Heart left ventricle (tissue), 16 donors: ENCODE data around the gene ZNF423. TPM values are rescaled to one million over a fixed set of nuclear protein-coding genes. Genes with fewer than 3 reads are reported as not detected.

ENCODE experiments used
- ATAC-seq, 4 donors: fragments of 200-7000 bp; cut with Tn5 transposase; one replicate each; pipeline ENCODE4 v1.9.1; 2020 to 2022; ENCODE audit warnings: moderate library complexity in 4 of 4, mild to moderate bottlenecking in 3 of 4, moderate number of reproducible peaks in 1 of 4
- DNase-seq, 5 donors: peaks; one replicate each; pipeline ENCODE4 v3.0.0-alpha.2; 2020
- H3K27ac ChIP-seq, 12 donors: fragments of 200-600 bp; sonication (generic) in 4 of 12; one replicate each; pipeline versions ENCODE4 v1.5.0 to v1.8.0; 2016 to 2022; ENCODE audit warnings: mild to moderate bottlenecking in 2 of 12
- H3K27me3 ChIP-seq, 9 donors: fragments of 200-600 bp; sonication (generic) in 2 of 9; one replicate each; pipeline versions ENCODE4 v1.5.1 to v1.8.0; 2016 to 2022; ENCODE audit warnings: mild to moderate bottlenecking in 3 of 9
- H3K36me3 ChIP-seq, 9 donors: fragments of 200-600 bp; sonication (generic) in 2 of 9; one replicate each; pipeline versions ENCODE4 v1.5.0 to v1.8.0; 2018 to 2022; ENCODE audit warnings: mild to moderate bottlenecking in 2 of 9
- H3K4me1 ChIP-seq, 12 donors: fragments of 200-600 bp; sonication (generic) in 4 of 12; one replicate each; pipeline versions ENCODE4 v1.5.0 to v1.8.0; 2016 to 2022; ENCODE audit warnings: mild to moderate bottlenecking in 3 of 12
- H3K4me3 ChIP-seq, 12 donors: fragments of 200-600 bp; sonication (generic) in 4 of 12; one replicate each; pipeline versions ENCODE4 v1.5.0 to v1.8.0; 2017 to 2022; ENCODE audit warnings: mild to moderate bottlenecking in 9 of 12, moderate library complexity in 4 of 12
- H3K9me3 ChIP-seq, 12 donors: fragments of 200-600 bp; sonication (generic) in 4 of 12; one replicate each; pipeline versions ENCODE4 v1.5.0 to v1.8.0; 2016 to 2022; ENCODE audit warnings: mild to moderate bottlenecking in 1 of 12
- POLR2A ChIP-seq, 2 donors: fragments of 450-650 bp; IDR thresholded peaks; one replicate each; pipeline ENCODE4 v1.6.1; 2017; ENCODE audit warnings: antibody characterized with exemption in 2 of 2, mild to moderate bottlenecking in 2 of 2, moderate library complexity in 2 of 2
- WGBS, 4 donors: extraction: QIAGEN DNeasy Blood & Tissue Kit in 2 of 4; methylation state at CpG; one replicate each; pipeline versions ENCODE4 v1.1.5 to v1.1.7; 2013 to 2018; 5-methylcytosine and 5-hydroxymethylcytosine counted together
- intact Hi-C, 10 donors: fragments of 100-400 bp; cut with DNase I; formaldehyde crosslinking; loops; one replicate each; pipeline versions ENCODE4 v1.11.1 to v1.14.2; 2022
- polyA plus RNA-seq, 2 donors: library from polyadenylated mRNA; stranded (reverse); fragments of 200-250 nt; gene quantifications; one replicate each; pipeline ENCODE4 v1.2.3, GENCODE V29; 2013
- total RNA-seq, 9 donors: library from RNA; depleted of rRNA in 2 of 9; stranded (reverse); fragments of >200 nt in 2 of 9; fragmentation: NEBNext Ultra II Directional in 3 of 9; extraction: Animal tissue kit (Norgen Biotek cat#: 25700) in 3 of 9; gene quantifications; one replicate each; pipeline versions ENCODE4 v1.1.0 to v1.2.4, GENCODE V29; 2016 to 2023
- TF ChIP-seq, protein P1 (sequence below), 12 donors: fragments of 200-600 bp; sonication (generic) in 4 of 12; IDR thresholded peaks; one replicate each; pipeline versions ENCODE4 v1.5.0 to v1.8.0; 2018 to 2022; ENCODE audit warnings: antibody characterized with exemption in 12 of 12, mild to moderate bottlenecking in 5 of 12
- donor health status: ischemic (EF 13 %, LVEDD 7.1; RV severe dilation, severe dysfunction).
- donor health status: healthy with polysubstance abuse.
- donor health status: DM: no; HTN: yes; CAD: no.
- donor health status: DM: no; HTN: no; CAD: no.
- donor health status: ischemic (EF 25% LVEDD 6.9; RV normal size, moderate dysfunction).
- donor health status: ischemic (EF 25% LVEDD 5.7; RV mildly dilated, moderate dysfunction).
- donor health status: healthy.
- donor health status: DM: yes; HTN: yes; CAD: no.
- donor health status: ischemic (EF 35%, LVEDD 5.7; RV mildly dilated, moderate dysfunction).
- donor health status: nonischemic (EF 11% LVEDD 7.7; RV severe dilation, severe dysfunction).
- donor health status: DM: yes; HTN: yes; CAD: no.
- donor health status: PGD.
- donor health status: ischemic (EF 29% LVEDD 5.4; RV normal size, mild dysfunction).
- donor health status: nonischemic (EF 23%, LVEDD 6.1; RV moderate dilation, normal function).

Gene ZNF423
- total and polyA plus RNA-seq, 11 donors: 1.8 to 10.4 (median 5.7) TPM

DNA sequence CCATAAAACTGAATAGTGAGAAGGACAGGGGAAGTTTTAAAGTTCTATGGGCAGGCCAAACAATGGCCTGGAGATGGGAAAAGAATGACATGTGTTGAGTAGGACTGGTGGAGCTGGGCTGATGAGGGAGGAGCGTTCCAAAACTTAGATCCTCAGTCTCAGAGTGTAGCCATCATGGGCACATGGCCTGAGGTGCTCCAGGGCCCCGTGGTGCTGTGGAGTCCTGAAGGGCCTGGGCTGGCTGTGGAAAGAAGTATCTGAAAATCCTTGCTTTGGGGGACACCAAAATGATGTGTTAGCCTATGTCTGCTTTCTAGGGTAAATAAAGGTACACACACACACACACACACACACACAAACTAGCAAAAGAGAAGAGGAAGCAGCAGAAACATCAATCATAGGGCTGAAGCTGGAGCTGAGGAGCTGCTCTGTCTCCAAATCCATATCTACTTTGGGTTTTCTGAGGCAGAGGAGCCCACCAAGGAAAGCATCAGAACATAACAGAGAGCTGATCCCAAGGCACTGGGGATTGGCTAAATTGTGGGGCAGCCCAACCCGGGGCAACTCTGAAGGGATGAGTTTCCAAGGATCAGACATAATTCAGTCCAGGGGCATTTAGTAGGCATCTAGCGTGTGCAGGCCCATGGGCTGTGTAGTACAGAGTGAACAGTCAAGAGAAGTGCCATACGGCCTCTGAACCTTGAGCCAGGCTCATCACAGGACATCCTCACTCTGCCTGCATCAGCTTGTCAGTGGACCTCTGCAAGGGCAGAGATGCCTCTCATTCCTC lies 397.1 kb downstream of the ZNF423 start:
- intact Hi-C loops: no loop called here
- no peaks in the 10 kb centered on the region for H3K4me1 ChIP-seq
- no peaks in the 10 kb centered on the region for H3K9me3 ChIP-seq
- no peak overlapping the region for H3K27ac ChIP-seq
- ATAC-seq: no peak
- DNase-seq: peak in 1 of 5 donors; percentile 6
- TF ChIP-seq POLR2A (IDR thresholded peaks at IDR 0.05): no peak
- TF ChIP-seq, protein P1, sequence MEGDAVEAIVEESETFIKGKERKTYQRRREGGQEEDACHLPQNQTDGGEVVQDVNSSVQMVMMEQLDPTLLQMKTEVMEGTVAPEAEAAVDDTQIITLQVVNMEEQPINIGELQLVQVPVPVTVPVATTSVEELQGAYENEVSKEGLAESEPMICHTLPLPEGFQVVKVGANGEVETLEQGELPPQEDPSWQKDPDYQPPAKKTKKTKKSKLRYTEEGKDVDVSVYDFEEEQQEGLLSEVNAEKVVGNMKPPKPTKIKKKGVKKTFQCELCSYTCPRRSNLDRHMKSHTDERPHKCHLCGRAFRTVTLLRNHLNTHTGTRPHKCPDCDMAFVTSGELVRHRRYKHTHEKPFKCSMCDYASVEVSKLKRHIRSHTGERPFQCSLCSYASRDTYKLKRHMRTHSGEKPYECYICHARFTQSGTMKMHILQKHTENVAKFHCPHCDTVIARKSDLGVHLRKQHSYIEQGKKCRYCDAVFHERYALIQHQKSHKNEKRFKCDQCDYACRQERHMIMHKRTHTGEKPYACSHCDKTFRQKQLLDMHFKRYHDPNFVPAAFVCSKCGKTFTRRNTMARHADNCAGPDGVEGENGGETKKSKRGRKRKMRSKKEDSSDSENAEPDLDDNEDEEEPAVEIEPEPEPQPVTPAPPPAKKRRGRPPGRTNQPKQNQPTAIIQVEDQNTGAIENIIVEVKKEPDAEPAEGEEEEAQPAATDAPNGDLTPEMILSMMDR (IDR thresholded peaks at IDR 0.05): no peak
- peaks cover 0 to 33% (median 8%) of the 10 kb centered on the region in 9 donors for H3K27me3 ChIP-seq
- H3K36me3 ChIP-seq: no peaks in the 10 kb centered on the region
- 86 to 95% (median 91%) methylated on average over 5 of the region's 5 CpGs for WGBS, 4 donors
- no peak overlapping the region for H3K4me3 ChIP-seq

DNA sequence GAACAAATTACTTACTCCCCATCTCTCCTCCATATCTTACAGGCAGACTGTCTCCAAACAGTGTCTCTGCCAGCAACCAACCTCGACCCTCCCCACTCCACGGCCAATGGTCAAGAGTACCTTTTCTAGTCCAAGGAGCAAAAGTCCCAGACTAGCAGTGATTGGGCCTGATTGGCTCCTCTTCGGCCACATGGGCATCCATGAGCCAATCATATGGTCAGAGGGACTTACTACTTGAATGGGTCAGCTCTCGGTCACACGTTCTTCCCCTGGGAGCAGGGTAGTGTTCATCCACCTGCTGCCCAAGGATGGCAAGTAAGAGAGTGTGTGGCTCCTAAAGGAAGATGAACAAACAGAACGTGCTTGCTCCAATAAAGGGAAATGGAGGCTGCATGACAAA lies 397.7 kb downstream of the ZNF423 start:
- no peaks in the 10 kb centered on the region for H3K9me3 ChIP-seq
- H3K4me1 ChIP-seq: peaks cover 0 to 1% (median 0%) of the 10 kb centered on the region in 12 donors
- no peak overlapping the region for H3K27ac ChIP-seq
- ATAC-seq: no peak
- H3K27me3 ChIP-seq: peaks cover 0 to 33% (median 3%) of the 10 kb centered on the region in 9 donors
- intact Hi-C loops: no loop called here
- peak in 1 of 5 donors; percentile 5 for DNase-seq
- H3K36me3 ChIP-seq: no peaks in the 10 kb centered on the region
- TF ChIP-seq, protein P1 (IDR thresholded peaks at IDR 0.05): no peak
- no peak for TF ChIP-seq POLR2A (IDR thresholded peaks at IDR 0.05)
- H3K4me3 ChIP-seq: no peak overlapping the region
- 84 to 89% (median 85%) methylated on average over 6 of the region's 6 CpGs for WGBS, 4 donors

DNA sequence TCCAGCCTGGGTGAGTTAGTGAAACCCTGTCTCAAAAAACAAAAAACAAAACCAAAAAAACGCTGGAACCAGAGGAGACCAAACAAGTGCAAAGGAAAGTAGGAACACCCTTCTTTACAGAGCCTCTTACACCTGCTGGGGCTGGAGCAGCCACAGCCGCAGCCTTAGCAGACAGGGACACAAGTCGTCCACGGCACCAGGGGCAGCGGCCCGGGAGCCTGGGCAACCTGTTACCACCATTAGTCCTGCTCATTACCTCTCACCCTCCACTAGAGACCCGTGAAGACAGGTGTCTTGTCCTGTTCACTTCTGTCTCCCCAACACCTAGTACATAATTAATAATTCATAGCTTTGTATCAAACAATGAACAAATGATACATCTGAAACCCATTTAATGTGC lies 398.7 kb downstream of the ZNF423 start:
- no peaks in the 10 kb centered on the region for H3K9me3 ChIP-seq
- no peak overlapping the region for H3K4me3 ChIP-seq
- no peaks in the 10 kb centered on the region for H3K36me3 ChIP-seq
- ATAC-seq (no peak), DNase-seq (no peak)
- H3K27me3 ChIP-seq: peaks cover 0 to 25% (median 0%) of the 10 kb centered on the region in 9 donors
- 86 to 88% (median 87%) methylated on average over 7 of the region's 7 CpGs for WGBS, 4 donors
- intact Hi-C loops: no loop called here
- H3K27ac ChIP-seq: no peak overlapping the region
- H3K4me1 ChIP-seq: peaks cover 0 to 10% (median 2%) of the 10 kb centered on the region in 12 donors
- TF ChIP-seq, protein P1 (IDR thresholded peaks at IDR 0.05): no peak
- no peak for TF ChIP-seq POLR2A (IDR thresholded peaks at IDR 0.05)

DNA sequence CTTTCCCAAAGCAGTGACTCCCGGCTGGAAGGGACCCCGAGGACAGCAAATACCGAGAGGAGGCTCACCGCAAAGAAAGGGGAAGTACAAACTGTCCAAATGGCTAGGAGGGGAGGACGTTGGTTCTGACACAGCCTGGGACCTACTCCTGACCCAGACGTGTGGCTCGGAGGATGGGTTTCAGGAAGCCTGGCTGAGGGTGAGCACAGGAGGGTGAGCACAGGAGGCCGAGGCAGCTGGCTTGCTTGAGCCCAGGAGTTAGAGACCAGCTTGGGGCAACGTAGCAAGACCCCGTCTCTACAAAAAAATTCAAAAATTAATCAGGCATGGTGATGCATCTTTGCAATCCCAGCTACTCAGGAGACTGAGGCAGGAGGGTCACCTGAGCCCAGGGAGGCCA lies 399.1 kb downstream of the ZNF423 start:
- DNase-seq: peak in 1 of 5 donors; percentile 6
- Histone ChIP-seq H3K27ac (no peak overlapping the region), H3K27me3 (peaks cover 0 to 24% (median 0%) of the 10 kb centered on the region in 9 donors), H3K4me3 (no peak overlapping the region), H3K4me1 (peaks cover 0 to 15% (median 4%) of the 10 kb centered on the region in 12 donors), H3K9me3 (no peaks in the 10 kb centered on the region), H3K36me3 (no peaks in the 10 kb centered on the region)
- TF ChIP-seq, protein P1 (IDR thresholded peaks at IDR 0.05): no peak
- no peak for TF ChIP-seq POLR2A (IDR thresholded peaks at IDR 0.05)
- ATAC-seq: no peak
- 83 to 92% (median 89%) methylated on average over 10 of the region's 10 CpGs for WGBS, 4 donors
- intact Hi-C loops: no loop called here
